Naive thymus-derived CD4-positive, alpha-beta T cell (primary cell): ENCODE data around the gene ARHGAP10. TPM values are rescaled to one million over a fixed set of nuclear protein-coding genes. Genes with fewer than 3 reads are reported as not detected.

Experiments
- ATAC-seq: fragments of 150-1000 bp; cut with Tn5 transposase; 2 replicates; pipeline ENCODE4 v1.10.0; 2021; ENCODE audit warnings: mild to moderate bottlenecking, moderate library complexity
- CTCF ChIA-PET: fragments of 350-600 bp; sonication (Branson Sonifier 250); formaldehyde crosslinking; loops from one replicate; lab custom pipeline; 2021; ENCODE audit warnings: antibody characterized with exemption; lab: Charles Lee
- POLR2A ChIA-PET: fragments of 350-600 bp; sonication (Branson Sonifier 250); formaldehyde crosslinking; loops from one replicate; lab custom pipeline; 2021; ENCODE audit warnings: antibody characterized with exemption, inconsistent platforms; lab: Charles Lee
- DNase-seq, 9 donors: peaks; one replicate each; pipeline versions ENCODE4 v3.0.0 to v3.0.0-alpha.2; 2020 to 2022; ENCODE audit warnings: mixed read lengths in 1 of 9
- H3K27ac ChIP-seq: one replicate; pipeline ENCODE4 v1.7.0; 2013; ENCODE audit warnings: mild to moderate bottlenecking, low read depth, low read length, moderate library complexity
- H3K27me3 ChIP-seq, 2 donors: one replicate each; pipeline ENCODE4 v1.7.0; 2013; ENCODE audit warnings: low read length in 2 of 2, mild to moderate bottlenecking in 2 of 2, moderate library complexity in 2 of 2; ENCODE audit not compliant: control insufficient read depth in 2 of 2, insufficient read depth in 2 of 2
- H3K36me3 ChIP-seq, 3 experiments: 1 replicate in 2 of 3; 2 replicates in 1 of 3; pipeline ENCODE4 v1.7.0; 2013; ENCODE audit warnings: low read length in 3 of 3, mild to moderate bottlenecking in 3 of 3, moderate library complexity in 1 of 3; ENCODE audit not compliant: insufficient read depth in 3 of 3, control insufficient read depth in 2 of 3
- H3K4me1 ChIP-seq, 2 donors: one replicate each; pipeline ENCODE4 v1.7.0; 2013; ENCODE audit warnings: low read length in 2 of 2, mild to moderate bottlenecking in 2 of 2, moderate library complexity in 1 of 2; ENCODE audit not compliant: control insufficient read depth in 2 of 2, insufficient read depth in 2 of 2
- H3K4me3 ChIP-seq: 2 replicates; pipeline ENCODE4 v1.7.0; 2013; ENCODE audit warnings: mild to moderate bottlenecking, low read length
- H3K9me3 ChIP-seq, 3 experiments: 1 replicate in 2 of 3; 2 replicates in 1 of 3; pipeline ENCODE4 v1.7.0; 2013; ENCODE audit warnings: low read length in 3 of 3; ENCODE audit not compliant: control insufficient read depth in 2 of 3
- H3K27ac Mint-ChIP-seq, 9 donors: one replicate each; pipeline ENCODE4 v1.8.0; 2020 to 2022; ENCODE audit warnings: mixed read lengths in 9 of 9, mild to moderate bottlenecking in 8 of 9, moderate library complexity in 5 of 9, inconsistent platforms in 2 of 9
- H3K27me3 Mint-ChIP-seq, 5 donors: one replicate each; pipeline ENCODE4 v1.8.0; 2021 to 2022; ENCODE audit warnings: mixed read lengths in 5 of 5, mild to moderate bottlenecking in 1 of 5
- H3K36me3 Mint-ChIP-seq, 5 donors: one replicate each; pipeline ENCODE4 v1.8.0; 2020 to 2022; ENCODE audit warnings: mixed read lengths in 5 of 5, mild to moderate bottlenecking in 3 of 5, inconsistent platforms in 1 of 5
- H3K4me1 Mint-ChIP-seq, 7 donors: one replicate each; pipeline ENCODE4 v1.8.0; 2020 to 2022; ENCODE audit warnings: mixed read lengths in 7 of 7, mild to moderate bottlenecking in 3 of 7, inconsistent platforms in 1 of 7
- H3K4me3 Mint-ChIP-seq, 10 donors: one replicate each; pipeline ENCODE4 v1.8.0; 2020 to 2022; ENCODE audit warnings: mild to moderate bottlenecking in 10 of 10, mixed read lengths in 10 of 10, moderate library complexity in 6 of 10, inconsistent platforms in 2 of 10
- H3K9me3 Mint-ChIP-seq, 11 donors: one replicate each; pipeline ENCODE4 v1.8.0; 2020 to 2022; ENCODE audit warnings: mixed read lengths in 11 of 11, mild to moderate bottlenecking in 4 of 11, inconsistent platforms in 1 of 11, moderate library complexity in 1 of 11
- intact Hi-C, 2 donors: fragments of 100-400 bp; cut with micrococcal nuclease; formaldehyde crosslinking; loops; one replicate each; pipeline ENCODE4 v1.15.1; 2023
- polyA plus RNA-seq, 2 donors: library from polyadenylated mRNA; unstranded; fragments of 300-500 nt; fragmentation: Illumina TruSeq; gene quantifications; one replicate each; pipeline ENCODE4 v1.2.3, GENCODE V29; 2021
- total RNA-seq, 6 experiments: library from RNA in 5 of 6; stranded (reverse) in 5 of 6; gene quantifications; 1 replicate in 5 of 6; 2 replicates in 1 of 6; pipeline ENCODE4 v1.2.3 and lab custom pipeline; 2021 to 2026

The ARHGAP10 gene
- total and polyA plus RNA-seq, 7 experiments from 2014 or later, result 1.9 to 8.5 (median 3.0) TPM

DNA sequence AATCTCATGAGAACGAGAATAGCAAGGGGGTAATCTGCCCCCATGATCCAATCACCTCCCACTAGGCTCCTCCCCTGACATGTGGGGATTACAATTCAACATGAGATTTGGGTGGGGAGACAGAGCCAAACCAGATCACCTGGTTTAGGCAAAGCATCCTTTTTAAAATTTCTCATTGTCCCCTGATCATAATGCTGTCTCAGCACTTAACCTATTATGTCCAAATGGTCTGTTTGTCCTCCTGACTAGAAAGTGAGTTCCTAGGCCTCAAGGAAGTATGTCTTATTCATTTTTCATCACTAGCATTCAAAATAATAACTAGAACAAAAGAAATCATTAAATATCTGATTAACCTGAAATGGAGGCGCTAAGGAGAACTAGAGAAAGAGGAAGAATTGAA is 40.1 kb upstream of the ARHGAP10 start:
- Histone ChIP-seq H3K4me1 (no peaks in the 10 kb centered on the region), H3K27ac (no peak overlapping the region), H3K27me3 (no peaks in the 10 kb centered on the region), H3K36me3 (no peaks in the 10 kb centered on the region), H3K9me3 (no peaks in the 10 kb centered on the region), H3K4me3 (no peak overlapping the region)
- Mint-ChIP-seq H3K27ac (no peak overlapping the region), H3K9me3 (peaks cover 0 to 2% (median 0%) of the 10 kb centered on the region in 11 donors), H3K36me3 (peaks cover 0 to 2% (median 0%) of the 10 kb centered on the region in 5 donors), H3K4me1 (peaks cover 0 to 6% (median 0%) of the 10 kb centered on the region in 7 donors), H3K27me3 (peaks cover 13 to 43% (median 30%) of the 10 kb centered on the region in 5 donors), H3K4me3 (no peak overlapping the region)
- intact Hi-C loops, result no loop called here
- CTCF ChIA-PET, result no interaction called here
- no peak for ATAC-seq
- POLR2A ChIA-PET, result no interaction called here
- no peak for DNase-seq

DNA sequence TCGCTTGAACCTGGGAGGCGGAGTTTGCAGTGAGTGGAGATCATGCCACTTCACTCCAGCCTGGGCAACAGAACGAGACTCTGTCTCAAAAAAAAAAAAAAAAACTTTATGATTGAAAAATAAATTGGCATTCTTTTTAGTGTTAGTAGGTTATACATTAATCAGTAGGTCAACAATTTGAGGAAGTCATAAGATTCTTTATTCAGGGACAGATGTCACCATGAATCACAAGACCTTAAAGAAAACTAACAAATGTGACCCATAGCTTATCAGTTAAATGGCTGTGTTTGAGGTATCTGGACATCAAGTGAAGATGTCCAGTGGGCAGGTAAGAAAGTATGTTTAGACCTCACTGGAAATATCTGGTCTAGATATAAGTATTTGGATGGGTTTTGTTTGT is 38.7 kb upstream of the ARHGAP10 start:
- no peak overlapping the region for H3K4me3 ChIP-seq
- H3K4me1 ChIP-seq, result no peaks in the 10 kb centered on the region
- Mint-ChIP-seq H3K27me3 (peaks cover 15 to 43% (median 36%) of the 10 kb centered on the region in 5 donors), H3K27ac (no peak overlapping the region), H3K4me1 (peaks cover 0 to 6% (median 0%) of the 10 kb centered on the region in 7 donors), H3K9me3 (no peaks in the 10 kb centered on the region), H3K36me3 (no peaks in the 10 kb centered on the region), H3K4me3 (no peak overlapping the region)
- ChIA-PET POLR2A (interaction anchor here (1.5 kb wide), 1 partner anchor 9 kb away, joined by 3 read pairs; the partner anchor contains the start of gene PRMT9), CTCF (no interaction called here)
- ATAC-seq (no peak), DNase-seq (no peak)
- no peak overlapping the region for H3K27ac ChIP-seq
- intact Hi-C loops, result no loop called here
- H3K36me3 ChIP-seq, result no peaks in the 10 kb centered on the region
- H3K27me3 ChIP-seq, result no peaks in the 10 kb centered on the region
- no peaks in the 10 kb centered on the region for H3K9me3 ChIP-seq

DNA sequence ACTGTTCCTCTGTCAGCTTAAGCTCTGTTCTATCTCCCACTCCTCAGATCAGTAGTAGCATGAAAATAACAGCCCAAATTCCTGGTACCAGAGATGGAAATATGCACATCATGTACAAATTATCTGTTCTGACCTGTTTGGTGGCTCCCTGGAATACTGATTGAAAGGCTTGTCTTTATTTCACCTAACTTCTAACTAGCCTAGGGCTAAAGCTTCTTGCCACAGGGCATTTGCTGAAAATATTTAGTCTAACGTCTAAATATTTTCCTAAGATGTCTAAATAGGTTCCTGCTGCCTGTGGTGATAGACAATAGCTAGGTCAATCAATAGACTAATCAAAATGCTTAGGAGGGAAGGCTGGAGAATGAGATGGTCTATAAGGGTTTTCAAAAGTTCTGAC is 35.0 kb upstream of the ARHGAP10 start:
- H3K4me1 Mint-ChIP-seq, result no peaks in the 10 kb centered on the region
- Histone ChIP-seq H3K27ac (no peak overlapping the region), H3K27me3 (no peaks in the 10 kb centered on the region), H3K36me3 (no peaks in the 10 kb centered on the region), H3K9me3 (no peaks in the 10 kb centered on the region), H3K4me1 (no peaks in the 10 kb centered on the region), H3K4me3 (no peak overlapping the region)
- H3K27ac Mint-ChIP-seq, result no peak overlapping the region
- ChIA-PET CTCF (interaction anchor here (0.6 to 1.6 kb wide), 2 partner anchors 11 to 401 kb away, joined by 4 to 11 read pairs; no protein-coding TSS in a partner anchor), POLR2A (no interaction called here)
- H3K9me3 Mint-ChIP-seq, result peaks cover 0 to 13% (median 0%) of the 10 kb centered on the region in 11 donors
- peaks cover 6 to 33% (median 23%) of the 10 kb centered on the region in 5 donors for H3K27me3 Mint-ChIP-seq
- intact Hi-C loops, result no loop called here
- ATAC-seq, result no peak
- no peak overlapping the region for H3K4me3 Mint-ChIP-seq
- H3K36me3 Mint-ChIP-seq, result no peaks in the 10 kb centered on the region
- DNase-seq, result no peak

DNA sequence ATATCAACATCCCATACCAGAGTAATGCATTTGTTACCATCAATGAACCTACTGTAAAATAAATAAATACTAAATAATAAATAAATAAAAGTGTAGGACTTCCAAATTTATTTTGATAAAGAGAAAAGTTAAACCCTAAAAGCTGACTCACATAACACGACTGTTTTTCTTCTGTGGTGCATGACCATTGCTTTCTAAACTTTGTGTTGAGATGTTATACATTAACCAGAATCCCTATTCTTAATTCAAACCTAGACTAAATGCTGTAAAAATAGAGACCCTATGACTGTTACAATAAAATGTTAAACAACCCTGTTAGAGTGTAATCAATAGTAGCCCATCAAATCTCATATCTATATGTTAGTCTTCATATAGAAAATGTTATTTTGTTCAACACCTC is 27.0 kb upstream of the ARHGAP10 start:
- no peaks in the 10 kb centered on the region for H3K36me3 ChIP-seq
- no peak overlapping the region for H3K4me3 ChIP-seq
- no peak overlapping the region for H3K27ac ChIP-seq
- no peak for DNase-seq
- peaks cover 0 to 5% (median 0%) of the 10 kb centered on the region in 11 donors for H3K9me3 Mint-ChIP-seq
- H3K36me3 Mint-ChIP-seq, result no peaks in the 10 kb centered on the region
- H3K27ac Mint-ChIP-seq, result no peak overlapping the region
- H3K4me1 ChIP-seq, result no peaks in the 10 kb centered on the region
- no peaks in the 10 kb centered on the region for H3K9me3 ChIP-seq
- no peaks in the 10 kb centered on the region for H3K27me3 ChIP-seq
- CTCF ChIA-PET, result interaction anchor here (0.7 to 1.9 kb wide), 4 partner anchors 21 to 272 kb away, joined by 3 to 8 read pairs (median 4); no protein-coding TSS in a partner anchor
- no peak for ATAC-seq
- POLR2A ChIA-PET, result no interaction called here
- no peak overlapping the region for H3K4me3 Mint-ChIP-seq
- peaks cover 0 to 8% (median 0%) of the 10 kb centered on the region in 7 donors for H3K4me1 Mint-ChIP-seq
- peaks cover 0 to 29% (median 0%) of the 10 kb centered on the region in 5 donors for H3K27me3 Mint-ChIP-seq
- intact Hi-C loops, result loop anchor here (5.0 kb wide), 1 partner anchor 188 kb away; no protein-coding TSS in a partner anchor

DNA sequence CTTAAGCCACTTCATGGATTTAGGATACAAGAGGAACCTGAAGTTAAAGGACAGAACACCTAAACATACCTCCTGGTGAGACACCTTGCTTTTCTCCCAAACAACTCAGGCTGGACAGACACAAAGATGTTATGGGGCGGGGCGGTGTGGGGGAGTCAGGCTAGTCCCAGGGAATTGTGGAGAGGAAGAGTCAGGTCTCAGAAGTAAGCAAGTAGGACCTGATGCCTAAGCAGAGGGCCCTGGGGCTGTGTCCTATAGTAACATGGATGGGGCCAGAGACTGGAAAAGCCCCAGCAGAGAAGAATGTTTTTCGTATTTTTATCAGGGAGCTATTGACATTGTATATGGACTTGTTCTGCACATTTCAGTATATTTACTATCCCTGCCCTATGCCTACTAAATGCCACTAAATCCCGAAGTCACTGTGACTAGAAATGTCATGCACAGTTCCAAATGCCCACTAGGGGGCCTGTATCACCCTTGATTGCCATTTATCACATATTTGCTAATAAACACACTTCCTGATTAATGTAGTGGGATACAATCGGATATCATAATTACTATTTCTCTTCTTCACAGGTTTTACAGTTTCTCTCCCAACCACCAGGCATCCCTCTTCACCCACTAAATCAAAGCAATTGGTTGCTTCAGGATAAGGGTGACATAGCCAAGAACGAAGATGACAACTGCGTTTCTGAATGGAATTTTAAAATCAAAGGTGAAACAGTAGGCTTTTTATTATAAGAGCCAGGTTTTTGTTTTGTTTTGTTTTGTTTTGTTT is 23.8 kb upstream of the ARHGAP10 start:
- DNase-seq (peak in 7 of 9 donors; percentile 26 to 52 (median 44)), ATAC-seq (peak; percentile 80)
- Histone ChIP-seq H3K4me3 (no peak overlapping the region), H3K36me3 (no peaks in the 10 kb centered on the region), H3K27me3 (no peaks in the 10 kb centered on the region), H3K9me3 (no peaks in the 10 kb centered on the region), H3K27ac (no peak overlapping the region), H3K4me1 (no peaks in the 10 kb centered on the region)
- POLR2A ChIA-PET, result interaction anchor here (0.6 to 1.0 kb wide), 2 partner anchors 23 to 1542 kb away, joined by 3 to 4 read pairs; no protein-coding TSS in a partner anchor
- Mint-ChIP-seq H3K4me1 (peaks cover 0 to 8% (median 0%) of the 10 kb centered on the region in 7 donors), H3K4me3 (no peak overlapping the region), H3K27ac (no peak overlapping the region), H3K27me3 (peaks cover 0 to 14% (median 0%) of the 10 kb centered on the region in 5 donors), H3K9me3 (no peaks in the 10 kb centered on the region), H3K36me3 (no peaks in the 10 kb centered on the region)
- intact Hi-C loops, result loop anchor here (1.0 to 5.0 kb wide), 5 partner anchors 23 to 191 kb away; partner anchors contain the start of gene PRMT9 (in 1 of the 2)
- CTCF ChIA-PET, result interaction anchor here (1.0 to 4.2 kb wide), 5 partner anchors 11 to 161 kb away, joined by 3 to 45 read pairs (median 3); no protein-coding TSS in a partner anchor

DNA sequence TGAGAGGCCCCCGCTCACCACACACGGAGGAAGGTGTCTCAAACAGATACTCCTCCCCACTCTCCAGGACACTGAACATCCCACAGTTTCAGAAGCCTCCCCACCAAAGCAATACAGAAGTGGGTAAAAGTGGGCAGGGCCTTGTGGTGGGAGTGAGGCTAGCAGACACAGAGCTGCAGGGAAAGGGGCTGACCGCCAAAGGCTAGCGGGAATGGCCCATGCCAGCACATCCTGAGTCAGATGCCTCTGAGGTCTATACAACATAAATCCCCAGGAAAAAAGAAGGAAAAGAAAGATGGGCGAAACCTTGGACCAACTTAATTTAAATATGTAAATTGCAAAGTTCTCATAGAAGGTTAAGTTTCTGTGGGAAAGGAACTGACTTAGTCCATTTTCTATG is 21.9 kb upstream of the ARHGAP10 start:
- Mint-ChIP-seq H3K27ac (no peak overlapping the region), H3K36me3 (no peaks in the 10 kb centered on the region)

More for the DNA sequence above, 21.9 kb upstream of the ARHGAP10 start:
- Histone ChIP-seq H3K4me1 (no peaks in the 10 kb centered on the region), H3K27me3 (no peaks in the 10 kb centered on the region), H3K4me3 (no peak overlapping the region), H3K9me3 (no peaks in the 10 kb centered on the region), H3K27ac (no peak overlapping the region), H3K36me3 (no peaks in the 10 kb centered on the region)
- H3K4me3 Mint-ChIP-seq, result no peak overlapping the region
- no peaks in the 10 kb centered on the region for H3K9me3 Mint-ChIP-seq
- DNase-seq (no peak), ATAC-seq (no peak)
- ChIA-PET POLR2A (no interaction called here), CTCF (interaction anchor here (1.3 to 4.2 kb wide), 2 partner anchors 23 to 155 kb away, joined by 4 to 45 read pairs; no protein-coding TSS in a partner anchor)
- peaks cover 0 to 20% (median 0%) of the 10 kb centered on the region in 5 donors for H3K27me3 Mint-ChIP-seq
- intact Hi-C loops, result loop anchor here (2.0 to 5.0 kb wide), 2 partner anchors 21 to 193 kb away; no protein-coding TSS in a partner anchor
- peaks cover 0 to 8% (median 0%) of the 10 kb centered on the region in 7 donors for H3K4me1 Mint-ChIP-seq
